Measurements from ENCODE around the gene TRIM40. TPM values are rescaled to one million over a fixed set of nuclear protein-coding genes. Genes with fewer than 3 reads are reported as not detected.

TRIM40 gene
- total and polyA plus RNA-seq, 2 of the 13 experiments (the other 11 are each of a cell fraction or from before 2014, with no cell fraction given), result 0.58 TPM; not detected in 1

- TF ChIP-seq ZNF318 (CRISPR knock-in tag; IDR thresholded peaks at IDR 0.05) (peak; percentile 52; the same call in 1 of the 2 replicates), KIAA2018 (CRISPR knock-in tag; IDR thresholded peaks at IDR 0.05; ENCODE audit: borderline replicate concordance) (no peak), RFX5 (IDR thresholded peaks at IDR 0.05; ENCODE audit: low read depth, low read length) (no peak), TIGD3 (CRISPR knock-in tag; IDR thresholded peaks at IDR 0.05; ENCODE audit: borderline replicate concordance) (peak; percentile 81; the same call in 1 of the 2 replicates), ZNF614 (CRISPR knock-in tag; IDR thresholded peaks at IDR 0.05; ENCODE audit: borderline replicate concordance) (peak; percentile 85; the same call in 1 of the 2 replicates)
These were observed 35.1 kb upstream of the TRIM40 start (continued) for GRCh38 chr6:30100585-30101443.

Measured in HepG2 (cell line).